ENCODE results near the gene SYT5. TPM values are rescaled to one million over a fixed set of nuclear protein-coding genes. Genes with fewer than 3 reads are reported as not detected.

The SYT5 gene
- total and polyA plus RNA-seq, 2 of the 13 experiments (the other 11 are each of a cell fraction or from before 2014, with no cell fraction given) = not detected

GRCh38 chr19:55216461-55217198 is 36.5 kb upstream of the SYT5 start (continued):
- no peak for TF ChIP-seq HNRNPK (IDR thresholded peaks at IDR 0.05; ENCODE audit: low read depth, low read length, poor library complexity, severe bottlenecking)
- TF ChIP-seq ZNF460 (CRISPR knock-in tag; IDR thresholded peaks at IDR 0.05; ENCODE audit: borderline replicate concordance) = no peak
- TF ChIP-seq ZFP62 (CRISPR knock-in tag; IDR thresholded peaks at IDR 0.05) = no peak
- no peak for TF ChIP-seq ATRX (CRISPR knock-in tag; IDR thresholded peaks at IDR 0.05; ENCODE audit: borderline replicate concordance)
- peak; percentile 87; the same call in 1 of the 2 replicates for TF ChIP-seq REXO4 (CRISPR knock-in tag; IDR thresholded peaks at IDR 0.05; ENCODE audit: borderline replicate concordance)
- peak; percentile 94 for TF ChIP-seq ZMAT3 (CRISPR knock-in tag; conservative IDR thresholded peaks at IDR 0.05)
- peak; percentile 99 for TF ChIP-seq SRY (CRISPR knock-in tag; IDR thresholded peaks at IDR 0.05)
- TF ChIP-seq LRRFIP1 (CRISPR knock-in tag; conservative IDR thresholded peaks at IDR 0.05) = peak; percentile 88; the same call in 1 of the 2 replicates
- peak; percentile 73 for TF ChIP-seq GZF1 (CRISPR knock-in tag; IDR thresholded peaks at IDR 0.05)
- TF ChIP-seq ZNF784 (CRISPR knock-in tag; IDR thresholded peaks at IDR 0.05; ENCODE audit: borderline replicate concordance) = peak; percentile 87
- peak; percentile 88; the same call in 1 of the 2 replicates for TF ChIP-seq MIER3 (CRISPR knock-in tag; IDR thresholded peaks at IDR 0.05; ENCODE audit: borderline replicate concordance)
- peak; percentile 25 for TF ChIP-seq STAG1 (CRISPR knock-in tag; IDR thresholded peaks at IDR 0.05)
- peak; percentile 72 for TF ChIP-seq ZNF234 (CRISPR knock-in tag; conservative IDR thresholded peaks at IDR 0.05)
- TF ChIP-seq ONECUT2 (CRISPR knock-in tag; IDR thresholded peaks at IDR 0.05) = peak; percentile 67
- peak; percentile 85 for TF ChIP-seq WIZ (CRISPR knock-in tag; IDR thresholded peaks at IDR 0.05)
- TF ChIP-seq FOXO1 (CRISPR knock-in tag; IDR thresholded peaks at IDR 0.05) = peak; percentile 91
- TF ChIP-seq CREB3 (CRISPR knock-in tag; IDR thresholded peaks at IDR 0.05) = peak; percentile 96
- no peak for TF ChIP-seq THAP8 (CRISPR knock-in tag; IDR thresholded peaks at IDR 0.05; ENCODE audit: borderline replicate concordance)
- TF ChIP-seq ZNF619 (CRISPR knock-in tag; IDR thresholded peaks at IDR 0.05) = no peak; the same call in 1 of the 2 replicates
- peak; percentile 97 for TF ChIP-seq SAP130 (CRISPR knock-in tag; IDR thresholded peaks at IDR 0.05; ENCODE audit: low read depth)
- TF ChIP-seq ZNF577 (CRISPR knock-in tag; IDR thresholded peaks at IDR 0.05; ENCODE audit: borderline replicate concordance, low read depth) = no peak
- TF ChIP-seq ZNF710 (CRISPR knock-in tag; IDR thresholded peaks at IDR 0.05; ENCODE audit: borderline replicate concordance) = peak; percentile 56
- TF ChIP-seq ZNF557 (CRISPR knock-in tag; IDR thresholded peaks at IDR 0.05) = peak; percentile 96
- no peak for TF ChIP-seq RBM22 (optimal IDR thresholded peaks at IDR 0.05; ENCODE audit: low read length)
